Effector CD4-positive, alpha-beta T cell (primary cell): Measurements from ENCODE around the gene VEGFC. TPM values are rescaled to one million over a fixed set of nuclear protein-coding genes. Genes with fewer than 3 reads are reported as not detected.

Source experiments
- DNase-seq: peaks from one replicate; pipeline ENCODE4 v3.0.0-alpha.2; 2020
- total RNA-seq: gene quantifications from one replicate; lab custom pipeline; 2026; lab: John Stamatoyannopoulos, UW

The VEGFC gene
- not detected for total RNA-seq

GRCh38 chr4:176792326-176793059 is at the start of gene VEGFC:
Gene VEGFC, minus strand, starts transcription at chr4:176792922. Its CDS starts 611 bp downstream, at chr4:176792311.
- DNase-seq, result no peak

GRCh38 chr4:176841711-176842112 is 49.0 kb upstream of the VEGFC start:
- no peak for DNase-seq

- DNase-seq, result no peak
Measured at GRCh38 chr4:176840166-176840565, 47.4 kb upstream of the VEGFC start.

GRCh38 chr4:176839656-176840055 is 46.9 kb upstream of the VEGFC start:
- DNase-seq, result no peak

GRCh38 chr4:176838601-176839433 is 46.1 kb upstream of the VEGFC start:
- no peak for DNase-seq

GRCh38 chr4:176837169-176837895 is 44.6 kb upstream of the VEGFC start:
- DNase-seq, result no peak

GRCh38 chr4:176834531-176834930 is 41.8 kb upstream of the VEGFC start:
- no peak for DNase-seq

GRCh38 chr4:176833400-176834175 is 40.9 kb upstream of the VEGFC start:
- DNase-seq, result no peak

GRCh38 chr4:176830971-176831370 is 38.2 kb upstream of the VEGFC start:
- DNase-seq, result no peak

GRCh38 chr4:176825586-176825985 is 32.9 kb upstream of the VEGFC start:
- no peak for DNase-seq

- DNase-seq, result no peak
Measured at GRCh38 chr4:176824645-176825366, 32.1 kb upstream of the VEGFC start.

GRCh38 chr4:176818531-176818930 is 25.8 kb upstream of the VEGFC start:
- no peak for DNase-seq

- DNase-seq, result no peak
Measured at GRCh38 chr4:176817204-176817603, 24.5 kb upstream of the VEGFC start.

GRCh38 chr4:176814770-176815169 is 22.0 kb upstream of the VEGFC start:
- no peak for DNase-seq

GRCh38 chr4:176810481-176811249 is 17.9 kb upstream of the VEGFC start:
- no peak for DNase-seq

- no peak for DNase-seq
Measured at GRCh38 chr4:176806778-176807375, 14.2 kb upstream of the VEGFC start.

- no peak for DNase-seq
Measured at GRCh38 chr4:176805155-176805554, 12.4 kb upstream of the VEGFC start.

- DNase-seq, result no peak
Measured at GRCh38 chr4:176800891-176801534, 8.3 kb upstream of the VEGFC start.

GRCh38 chr4:176799653-176800052 is 6.9 kb upstream of the VEGFC start:
- no peak for DNase-seq

- no peak for DNase-seq
Measured at GRCh38 chr4:176798540-176798939, 5.8 kb upstream of the VEGFC start.
